ENCODE measurements around the gene FILIP1.
A peak's percentile ranks its signal among the peaks of the same experiment; 100 is the strongest.

FILIP1 gene

GRCh38 chr6:75334266-75335040 is 159.1 kb downstream of the FILIP1 start:
- Histone ChIP-seq H3K9me3 (no peaks in the 10 kb centered on the region), H3K36me3 (replicated peaks) (no peaks in the 10 kb centered on the region), H3K27me3 (ENCODE audit: low read depth) (no peaks in the 10 kb centered on the region), H3K4me1 (peaks cover 37% of the 10 kb centered on the region), H3K4me3 (peak overlapping the region; percentile 12)
- in situ Hi-C loops (cut with MboI; ENCODE audit: low sequenced_read_pairs): no loop called here
- DNase-seq (ENCODE audit: low spot score in 2 of 2): peak; percentile 83 to 99

GRCh38 chr6:75333676-75334200 is 159.9 kb downstream of the FILIP1 start:
- peaks cover 37% of the 10 kb centered on the region for H3K4me1 ChIP-seq
- in situ Hi-C loops (cut with MboI; ENCODE audit: low sequenced_read_pairs): no loop called here
- H3K9me3 ChIP-seq: no peaks in the 10 kb centered on the region
- H3K27me3 ChIP-seq (ENCODE audit: low read depth): no peaks in the 10 kb centered on the region
- peak overlapping the region; percentile 12 for H3K4me3 ChIP-seq
- peak in 1 of 2 experiments; percentile 29 for DNase-seq (ENCODE audit: low spot score in 2 of 2)
- no peaks in the 10 kb centered on the region for H3K36me3 ChIP-seq (replicated peaks)

- no peak for DNase-seq (ENCODE audit: low spot score in 2 of 2)
- in situ Hi-C loops (cut with MboI; ENCODE audit: low sequenced_read_pairs): no loop called here
- no peak overlapping the region for H3K4me3 ChIP-seq
- H3K36me3 ChIP-seq (replicated peaks): no peaks in the 10 kb centered on the region
- H3K9me3 ChIP-seq: no peaks in the 10 kb centered on the region
- no peaks in the 10 kb centered on the region; the same call in 1 of the 2 replicates for H3K27me3 ChIP-seq (ENCODE audit: low read depth)
- H3K4me1 ChIP-seq: peaks cover 42% of the 10 kb centered on the region
These were observed 162.4 kb downstream of the FILIP1 start for GRCh38 chr6:75331151-75331550.

GRCh38 chr6:75329703-75330102 is 163.9 kb downstream of the FILIP1 start:
- Histone ChIP-seq H3K4me1 (peaks cover 31% of the 10 kb centered on the region), H3K4me3 (no peak overlapping the region), H3K9me3 (no peaks in the 10 kb centered on the region), H3K27me3 (ENCODE audit: low read depth) (no peaks in the 10 kb centered on the region; the same call in 1 of the 2 replicates), H3K36me3 (replicated peaks) (no peaks in the 10 kb centered on the region)
- in situ Hi-C loops (cut with MboI; ENCODE audit: low sequenced_read_pairs): no loop called here
- DNase-seq (ENCODE audit: low spot score in 2 of 2): no peak

GRCh38 chr6:75327807-75328206 is 165.8 kb downstream of the FILIP1 start:
- Histone ChIP-seq H3K36me3 (replicated peaks) (no peaks in the 10 kb centered on the region), H3K4me1 (peaks cover 13% of the 10 kb centered on the region), H3K27me3 (ENCODE audit: low read depth) (no peaks in the 10 kb centered on the region; the same call in 1 of the 2 replicates), H3K4me3 (no peak overlapping the region), H3K9me3 (no peaks in the 10 kb centered on the region)
- in situ Hi-C loops (cut with MboI; ENCODE audit: low sequenced_read_pairs): no loop called here
- no peak for DNase-seq (ENCODE audit: low spot score in 2 of 2)

GRCh38 chr6:75326557-75327258 is 166.9 kb downstream of the FILIP1 start:
- H3K9me3 ChIP-seq: no peaks in the 10 kb centered on the region
- no peaks in the 10 kb centered on the region; the same call in 1 of the 2 replicates for H3K27me3 ChIP-seq (ENCODE audit: low read depth)
- no peaks in the 10 kb centered on the region for H3K36me3 ChIP-seq (replicated peaks)
- in situ Hi-C loops (cut with MboI; ENCODE audit: low sequenced_read_pairs): no loop called here
- H3K4me1 ChIP-seq: peaks cover 5% of the 10 kb centered on the region; the same call in 1 of the 2 replicates
- DNase-seq (ENCODE audit: low spot score in 2 of 2): no peak
- H3K4me3 ChIP-seq: no peak overlapping the region

GRCh38 chr6:75318900-75319299 is 174.7 kb downstream of the FILIP1 start:
- no peaks in the 10 kb centered on the region for H3K4me1 ChIP-seq
- no peaks in the 10 kb centered on the region; the same call in 1 of the 2 replicates for H3K27me3 ChIP-seq (ENCODE audit: low read depth)
- no peaks in the 10 kb centered on the region for H3K36me3 ChIP-seq (replicated peaks)
- no peaks in the 10 kb centered on the region for H3K9me3 ChIP-seq
- in situ Hi-C loops (cut with MboI; ENCODE audit: low sequenced_read_pairs): no loop called here
- no peak for DNase-seq (ENCODE audit: low spot score in 2 of 2)
- H3K4me3 ChIP-seq: no peak overlapping the region

- Histone ChIP-seq H3K4me1 (no peaks in the 10 kb centered on the region), H3K27me3 (ENCODE audit: low read depth) (no peaks in the 10 kb centered on the region; the same call in 1 of the 2 replicates), H3K36me3 (replicated peaks) (no peaks in the 10 kb centered on the region), H3K4me3 (no peak overlapping the region), H3K9me3 (no peaks in the 10 kb centered on the region)
- no peak for DNase-seq (ENCODE audit: low spot score in 2 of 2)
- in situ Hi-C loops (cut with MboI; ENCODE audit: low sequenced_read_pairs): no loop called here
These were observed 175.9 kb downstream of the FILIP1 start for GRCh38 chr6:75317503-75318206.

GRCh38 chr6:75315978-75316377 is 177.6 kb downstream of the FILIP1 start:
- Histone ChIP-seq H3K4me1 (no peaks in the 10 kb centered on the region), H3K36me3 (replicated peaks) (no peaks in the 10 kb centered on the region)
- in situ Hi-C loops (cut with MboI; ENCODE audit: low sequenced_read_pairs): no loop called here

GRCh38 chr6:75308250-75308988 is 185.2 kb downstream of the FILIP1 start:
- Histone ChIP-seq H3K36me3 (replicated peaks) (no peaks in the 10 kb centered on the region), H3K4me1 (no peaks in the 10 kb centered on the region), H3K27me3 (ENCODE audit: low read depth) (no peaks in the 10 kb centered on the region), H3K4me3 (no peak overlapping the region), H3K9me3 (no peaks in the 10 kb centered on the region)
- in situ Hi-C loops (cut with MboI; ENCODE audit: low sequenced_read_pairs): no loop called here
- no peak for DNase-seq (ENCODE audit: low spot score in 2 of 2)

More at GRCh38 chr6:75315978-75316377, 177.6 kb downstream of the FILIP1 start:
- DNase-seq (ENCODE audit: low spot score in 2 of 2): no peak
- H3K9me3 ChIP-seq: no peaks in the 10 kb centered on the region
- no peak overlapping the region for H3K4me3 ChIP-seq
- H3K27me3 ChIP-seq (ENCODE audit: low read depth): no peaks in the 10 kb centered on the region; the same call in 1 of the 2 replicates

- DNase-seq (ENCODE audit: low spot score in 2 of 2): no peak
- in situ Hi-C loops (cut with MboI; ENCODE audit: low sequenced_read_pairs): no loop called here
- Histone ChIP-seq H3K9me3 (no peaks in the 10 kb centered on the region), H3K36me3 (replicated peaks) (no peaks in the 10 kb centered on the region), H3K4me1 (no peaks in the 10 kb centered on the region), H3K4me3 (no peak overlapping the region), H3K27me3 (ENCODE audit: low read depth) (no peaks in the 10 kb centered on the region)
These were observed 186.1 kb downstream of the FILIP1 start for GRCh38 chr6:75307364-75308004.

- Histone ChIP-seq H3K4me3 (no peak overlapping the region), H3K4me1 (no peaks in the 10 kb centered on the region), H3K36me3 (replicated peaks) (no peaks in the 10 kb centered on the region), H3K9me3 (no peaks in the 10 kb centered on the region), H3K27me3 (ENCODE audit: low read depth) (no peaks in the 10 kb centered on the region)
- in situ Hi-C loops (cut with MboI; ENCODE audit: low sequenced_read_pairs): no loop called here
- DNase-seq (ENCODE audit: low spot score in 2 of 2): no peak
These were observed 187.5 kb downstream of the FILIP1 start for GRCh38 chr6:75306064-75306463.

- no peak overlapping the region for H3K4me3 ChIP-seq
- no peaks in the 10 kb centered on the region for H3K4me1 ChIP-seq
- no peaks in the 10 kb centered on the region for H3K9me3 ChIP-seq
- no peaks in the 10 kb centered on the region for H3K27me3 ChIP-seq (ENCODE audit: low read depth)
- in situ Hi-C loops (cut with MboI; ENCODE audit: low sequenced_read_pairs): no loop called here
- no peaks in the 10 kb centered on the region for H3K36me3 ChIP-seq (replicated peaks)
- DNase-seq (ENCODE audit: low spot score in 2 of 2): no peak
These were observed 188.0 kb downstream of the FILIP1 start for GRCh38 chr6:75305573-75305972.

Data from HAP-1 (cell line).